Adrenal gland (tissue), 5 donors: ENCODE measurements around the gene CAMK2D.

Experiments
- CTCF ChIP-seq, 6 experiments: fragments of 450-650 bp in 4 of 6; fragments of 200-600 bp in 2 of 6; sonication (generic) in 1 of 6; IDR thresholded peaks; 1 replicate in 5 of 6; 2 replicates in 1 of 6; pipeline versions ENCODE4 v1.5.1 to v1.8.0; 2016 to 2021; ENCODE audit warnings: antibody characterized with exemption in 6 of 6, mild to moderate bottlenecking in 2 of 6, moderate library complexity in 1 of 6
- POLR2A ChIP-seq, 2 donors: fragments of 450-650 bp; IDR thresholded peaks; one replicate each; pipeline ENCODE4 v1.6.1; 2017; ENCODE audit warnings: antibody characterized with exemption in 2 of 2, mild to moderate bottlenecking in 2 of 2, moderate library complexity in 1 of 2
- donor health status: DM: no; HTN: no; CAD: no.

- TF ChIP-seq CTCF (IDR thresholded peaks at IDR 0.05) (no peak), POLR2A (IDR thresholded peaks at IDR 0.05) (no peak)
Observed at GRCh38 chr4:113700602-113701150, 60.9 kb downstream of the CAMK2D start.
